IPS-18c (cell line): ENCODE results near the gene SHC3.

Source experiments
- H3K4me3 ChIP-seq: 2 replicates; pipeline ENCODE4 v1.7.0; 2013; ENCODE audit warnings: low read depth, mild to moderate bottlenecking, low read length, moderate library complexity; ENCODE audit not compliant: insufficient read depth
- H3K9me3 ChIP-seq: one replicate; pipeline ENCODE4 v1.6.1; 2013; ENCODE audit warnings: mild to moderate bottlenecking, low read length, moderate library complexity; ENCODE audit not compliant: control insufficient read depth, insufficient read depth

Gene SHC3

DNA sequence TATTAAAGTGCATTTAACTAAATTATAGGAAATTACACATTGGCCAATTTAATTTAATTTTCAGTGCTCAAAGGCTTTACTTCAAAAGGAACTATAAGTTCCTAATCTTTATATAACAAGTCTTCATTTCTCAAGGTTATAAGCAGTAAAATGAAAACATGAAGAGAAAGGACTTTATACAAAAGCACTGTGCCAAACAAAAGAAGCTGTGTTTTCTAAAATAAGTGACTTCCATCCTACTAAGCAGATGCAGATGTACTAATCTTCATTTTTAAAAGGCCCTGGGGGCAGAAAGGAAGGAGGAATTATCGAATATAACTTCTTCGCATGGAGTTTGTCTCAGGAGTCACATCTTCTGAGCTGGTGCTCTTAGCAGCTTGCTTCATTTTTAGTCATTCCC, 81.4 kb downstream of the SHC3 start:
- Histone ChIP-seq H3K4me3 (no peak overlapping the region), H3K9me3 (no peaks in the 10 kb centered on the region)

DNA sequence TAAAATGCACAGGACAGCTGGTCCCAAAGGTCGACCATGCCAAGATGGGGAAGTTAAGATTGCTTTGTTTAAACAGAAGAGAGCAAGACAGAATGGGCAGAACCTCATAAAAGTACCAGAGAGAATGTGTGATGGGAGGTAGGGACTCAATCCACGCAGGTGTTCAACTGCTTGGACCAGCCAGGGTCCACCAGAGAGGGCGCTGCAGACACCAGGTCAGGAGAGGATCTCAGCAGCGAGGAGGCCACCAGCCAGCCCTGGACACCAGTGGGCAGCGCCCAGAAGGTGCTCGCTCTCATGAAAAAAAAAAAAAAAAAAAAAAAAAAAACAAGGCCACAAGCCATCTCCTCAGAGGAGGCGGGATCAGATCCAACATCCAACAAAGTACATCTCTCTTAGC, 81.8 kb downstream of the SHC3 start:
- Histone ChIP-seq H3K9me3 (no peaks in the 10 kb centered on the region), H3K4me3 (no peak overlapping the region)

DNA sequence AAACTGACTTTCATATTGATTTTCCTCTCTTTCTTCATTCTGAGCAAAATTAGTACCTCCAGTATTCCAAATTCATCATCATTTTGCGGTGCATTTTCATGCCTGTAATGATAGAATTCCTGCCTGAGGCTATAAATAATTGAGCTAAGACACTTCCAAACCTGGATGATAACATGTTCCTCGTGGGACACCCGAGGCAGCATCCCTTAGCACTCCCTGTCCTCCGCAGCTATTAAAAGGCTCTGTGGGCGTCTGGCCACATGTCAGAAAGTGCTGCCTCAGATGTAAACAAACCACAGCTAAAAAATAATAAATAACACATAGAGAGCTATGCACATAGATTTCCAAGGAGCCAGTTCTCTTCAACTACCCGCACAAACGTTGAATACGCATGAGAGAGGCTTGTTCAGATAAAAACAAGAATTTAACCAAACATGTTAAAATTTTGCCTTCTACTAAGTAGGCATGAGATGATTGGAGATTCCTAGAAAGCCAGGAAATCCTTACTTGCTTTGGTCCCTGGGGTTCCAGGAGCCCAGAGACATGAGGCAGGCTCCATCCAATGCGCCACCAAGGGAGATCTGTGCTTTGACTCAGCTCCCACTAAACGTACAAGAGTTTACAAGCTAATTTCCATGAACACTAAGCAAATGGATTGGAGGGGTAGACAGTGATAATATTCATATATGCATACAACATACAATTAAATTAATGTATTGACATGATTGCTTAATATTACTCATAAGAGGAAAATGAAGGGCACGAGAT, 82.7 kb downstream of the SHC3 start:
- H3K4me3 ChIP-seq = no peak overlapping the region
- no peaks in the 10 kb centered on the region for H3K9me3 ChIP-seq

DNA sequence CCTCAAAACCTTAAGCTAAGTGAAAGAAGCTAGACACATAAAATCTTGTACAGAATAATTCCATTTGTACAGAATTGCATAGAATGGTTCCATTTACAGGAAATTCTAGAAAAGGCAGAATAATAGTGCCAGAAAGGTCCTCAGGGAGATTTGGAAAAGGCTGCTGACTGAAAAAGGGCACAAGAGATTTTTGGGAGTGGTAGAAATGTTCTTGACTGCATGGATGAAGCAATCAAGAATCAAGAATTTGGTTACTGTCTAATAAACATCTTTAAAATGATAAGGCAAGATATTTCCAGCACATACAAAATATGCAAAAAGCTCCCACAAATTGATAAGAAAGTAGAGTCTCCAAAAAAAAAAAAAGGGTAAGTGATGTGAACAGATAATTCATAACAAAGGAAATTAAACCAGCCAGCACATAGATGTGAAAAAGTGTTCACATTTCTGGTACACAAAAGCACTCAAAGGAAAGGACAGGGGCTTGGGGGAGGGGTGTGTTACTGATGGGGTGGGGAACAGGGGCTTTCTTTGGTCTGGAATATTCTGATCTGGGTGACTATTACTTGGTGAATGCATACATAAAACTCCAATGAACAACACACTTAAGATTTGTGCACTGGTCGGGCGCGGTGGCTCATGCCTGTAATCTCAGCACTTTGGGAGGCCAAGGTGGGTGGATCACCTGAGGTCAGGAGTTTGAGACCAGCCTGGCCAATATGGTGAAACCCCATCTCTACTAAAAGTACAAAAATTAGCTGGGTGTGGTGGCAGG, 85.2 kb downstream of the SHC3 start:
- no peaks in the 10 kb centered on the region for H3K9me3 ChIP-seq
- no peak overlapping the region for H3K4me3 ChIP-seq

DNA sequence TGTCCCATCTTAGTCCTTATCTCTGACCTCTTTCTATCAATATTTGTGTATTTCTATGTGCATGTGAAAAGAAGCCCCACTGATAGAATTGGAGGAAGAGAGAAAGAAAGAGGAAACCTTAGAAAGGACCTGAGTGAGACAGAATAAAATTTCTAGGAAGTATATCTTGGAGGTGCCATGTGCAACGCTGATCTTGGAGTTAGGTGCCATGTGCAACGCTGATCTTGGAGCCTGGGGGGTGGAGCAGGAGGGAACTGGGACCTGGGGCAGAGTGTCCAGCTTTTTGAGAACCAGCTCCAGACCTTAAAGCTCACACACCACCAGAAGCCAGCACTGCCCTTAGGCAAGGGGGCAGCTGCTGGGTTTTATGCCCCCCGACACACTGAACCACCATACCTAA, 89.4 kb downstream of the SHC3 start:
- no peak overlapping the region for H3K4me3 ChIP-seq

DNA sequence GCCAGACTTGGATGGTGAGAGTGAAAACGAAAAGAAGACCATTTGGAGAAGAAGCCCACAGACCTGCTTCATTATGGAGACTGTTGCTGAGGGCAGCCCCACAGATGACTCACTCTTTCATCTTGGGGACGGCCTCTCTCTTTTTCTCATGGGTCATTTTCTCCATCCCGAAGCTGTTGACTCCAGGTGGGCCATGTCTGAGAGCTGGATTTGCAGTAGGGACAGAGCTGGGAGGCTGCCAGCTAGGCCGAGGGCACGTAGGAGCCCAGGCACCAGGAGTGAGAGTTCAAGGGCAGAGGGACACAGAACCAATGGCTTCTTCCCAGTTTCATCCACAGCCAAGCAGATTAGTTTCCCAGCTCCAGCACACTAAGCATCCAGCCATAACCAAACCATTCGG, 95.0 kb downstream of the SHC3 start:
- Histone ChIP-seq H3K4me3 (no peak overlapping the region), H3K9me3 (peaks cover 2% of the 10 kb centered on the region)

More for the DNA sequence above, 89.4 kb downstream of the SHC3 start:
- no peaks in the 10 kb centered on the region for H3K9me3 ChIP-seq

DNA sequence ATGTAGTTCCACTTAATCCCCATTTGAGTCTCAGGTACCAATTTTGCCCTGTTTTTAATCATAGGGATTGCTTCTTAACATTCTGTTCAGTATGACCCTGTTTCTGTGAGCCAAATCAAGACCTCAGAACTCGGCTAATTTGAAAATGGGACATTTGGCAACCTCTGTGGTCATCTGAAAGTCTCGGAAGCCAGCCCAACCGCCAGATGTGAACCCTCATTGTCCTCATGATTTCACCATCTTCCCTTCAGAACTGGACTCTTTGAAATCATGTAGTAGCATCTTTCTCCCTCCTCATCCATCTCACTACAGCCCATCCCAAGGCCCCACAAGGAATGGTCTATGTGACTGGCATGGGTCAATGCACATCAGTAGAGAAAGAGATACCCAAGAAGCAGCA, 98.4 kb downstream of the SHC3 start:
- Histone ChIP-seq H3K4me3 (no peak overlapping the region), H3K9me3 (peaks cover 2% of the 10 kb centered on the region)

DNA sequence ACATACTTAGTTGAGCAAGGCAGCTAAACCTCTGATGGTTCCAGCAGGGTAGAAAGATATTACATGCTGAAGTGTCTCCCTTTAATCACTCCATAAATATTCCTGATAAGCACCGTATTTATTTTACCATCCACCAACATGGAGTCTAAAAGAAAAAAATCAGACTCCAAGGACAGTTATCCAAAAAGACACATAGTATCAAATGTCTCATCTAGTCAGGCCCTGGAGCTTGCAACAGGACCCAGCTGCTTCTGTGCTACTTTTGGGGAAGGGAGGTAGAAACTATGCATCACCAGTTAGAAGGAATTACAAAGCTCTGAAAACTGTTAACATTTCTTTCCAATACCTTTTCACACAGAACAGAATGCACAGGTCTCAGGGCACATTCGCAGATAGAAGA, 99.2 kb downstream of the SHC3 start:
- H3K4me3 ChIP-seq = no peak overlapping the region

DNA sequence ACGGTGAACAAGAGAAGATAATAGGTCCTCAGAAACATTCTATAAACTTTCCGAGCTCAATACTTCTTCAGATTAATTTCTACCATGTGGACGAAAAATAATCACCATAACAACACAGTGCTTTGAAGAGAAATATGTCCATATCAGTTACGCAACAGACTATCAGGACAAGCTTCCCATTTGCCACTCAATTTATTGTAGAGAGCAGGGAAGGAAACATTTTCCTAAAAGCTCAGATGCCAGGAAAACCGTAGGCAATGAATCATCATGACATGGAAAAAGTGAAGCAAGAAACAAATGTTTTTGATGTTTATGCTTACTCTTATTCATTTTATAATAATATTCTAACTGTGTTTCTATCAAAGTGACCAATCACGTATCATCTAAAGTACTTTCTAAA, 99.8 kb downstream of the SHC3 start:
- Histone ChIP-seq H3K4me3 (no peak overlapping the region), H3K9me3 (peaks cover 2% of the 10 kb centered on the region)

More for the DNA sequence above, 99.2 kb downstream of the SHC3 start:
- peaks cover 2% of the 10 kb centered on the region for H3K9me3 ChIP-seq

DNA sequence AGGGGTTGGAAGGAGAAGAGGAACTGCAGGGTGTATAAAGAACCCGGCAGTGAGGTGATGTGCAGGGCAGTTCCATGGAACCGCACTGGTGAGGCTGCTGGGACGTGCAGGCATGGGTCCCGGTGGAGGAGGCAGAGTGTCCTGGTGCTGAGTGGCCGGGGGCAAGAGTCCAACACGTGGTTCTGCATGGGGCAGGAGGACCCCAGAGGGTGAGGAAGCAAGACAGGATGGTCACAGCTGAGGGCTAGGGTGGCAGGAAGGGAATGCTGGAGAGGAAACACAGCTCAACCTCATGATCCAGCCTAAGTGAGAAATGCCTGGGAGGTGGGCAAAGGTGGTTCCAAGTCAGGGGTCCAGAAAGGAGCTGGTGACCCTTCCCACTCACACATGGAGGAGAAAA, 100.2 kb downstream of the SHC3 start:
- H3K4me3 ChIP-seq = no peak overlapping the region
- peaks cover 2% of the 10 kb centered on the region for H3K9me3 ChIP-seq

DNA sequence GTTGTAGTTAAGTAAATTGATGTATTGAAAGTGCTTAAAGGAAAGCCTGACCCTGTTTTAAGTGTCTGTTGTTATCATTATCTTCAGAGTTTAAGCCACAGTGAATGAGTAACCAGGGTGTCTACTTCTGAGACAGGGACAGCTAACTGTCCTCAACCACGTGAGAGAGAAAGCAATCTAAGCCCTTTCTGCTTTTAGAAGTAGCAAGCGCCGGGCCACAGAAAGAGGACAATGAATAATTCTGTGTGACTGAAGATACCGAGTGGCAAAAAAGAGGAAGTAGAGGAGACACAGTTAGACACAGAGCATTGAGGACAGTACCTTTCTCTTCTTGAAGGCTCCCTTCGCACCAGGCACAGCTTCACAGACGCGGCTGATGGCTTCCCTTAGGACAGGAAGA, 101.1 kb downstream of the SHC3 start:
- Histone ChIP-seq H3K9me3 (peaks cover 2% of the 10 kb centered on the region), H3K4me3 (no peak overlapping the region)

DNA sequence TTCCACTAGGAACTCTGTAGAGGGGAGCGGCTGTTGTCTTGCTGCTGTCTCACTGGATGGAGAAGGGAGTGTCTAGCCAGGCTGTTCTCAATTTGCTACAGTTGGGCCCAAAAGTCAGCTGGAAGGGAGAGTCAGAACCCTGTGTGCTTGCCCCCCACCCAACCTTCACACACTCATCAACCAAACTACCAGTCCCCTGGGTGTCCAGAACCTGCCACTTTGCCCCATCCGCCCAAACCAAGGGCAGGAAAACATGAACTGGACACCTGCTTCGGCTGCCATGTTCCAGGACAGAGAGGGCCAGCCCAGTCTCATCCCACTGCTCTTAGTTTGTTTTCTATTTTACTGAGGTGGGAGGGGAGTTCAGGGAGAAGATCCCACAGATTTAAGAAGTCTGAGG, 105.2 kb downstream of the SHC3 start:
- H3K9me3 ChIP-seq = no peaks in the 10 kb centered on the region
- no peak overlapping the region for H3K4me3 ChIP-seq

DNA sequence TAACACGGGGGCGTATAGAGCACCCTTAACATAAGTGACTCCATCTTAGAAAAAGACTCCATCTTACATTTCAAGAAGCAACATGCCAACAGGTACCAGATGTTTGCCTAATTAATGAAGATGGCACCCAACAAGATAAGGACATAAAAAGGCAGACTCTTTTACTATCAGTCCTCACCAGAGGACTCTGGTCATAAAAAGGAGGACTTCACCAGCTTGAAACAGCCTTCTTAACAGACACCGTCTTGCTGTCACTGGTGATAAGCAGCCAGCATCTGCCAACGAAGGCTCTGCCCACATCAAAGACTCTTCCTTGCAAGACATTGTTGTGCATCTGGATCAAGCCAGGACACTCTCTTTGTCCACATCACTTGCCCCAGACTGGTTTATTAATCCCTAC, 107.0 kb downstream of the SHC3 start:
- no peak overlapping the region for H3K4me3 ChIP-seq
- H3K9me3 ChIP-seq = no peaks in the 10 kb centered on the region

DNA sequence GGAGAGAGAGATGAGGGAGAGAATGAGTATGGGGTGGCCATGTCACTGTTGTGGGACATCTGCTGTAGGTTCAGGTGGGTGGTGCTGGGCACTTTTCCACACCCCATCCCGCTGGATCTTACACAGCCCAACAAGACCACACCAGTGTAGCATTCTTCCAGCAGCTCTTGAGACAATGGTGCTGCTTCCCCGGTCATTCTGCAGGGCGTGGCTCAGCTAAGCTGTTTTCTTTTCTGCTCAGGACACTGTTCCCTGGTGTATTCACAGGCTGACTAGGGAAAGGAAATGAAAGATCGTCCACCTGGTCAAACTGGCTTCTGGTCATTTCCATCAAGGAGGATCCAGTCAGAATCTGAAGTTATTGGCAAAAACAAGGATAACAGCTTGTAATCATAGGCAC, 111.8 kb downstream of the SHC3 start:
- H3K9me3 ChIP-seq = no peaks in the 10 kb centered on the region
- H3K4me3 ChIP-seq = no peak overlapping the region

DNA sequence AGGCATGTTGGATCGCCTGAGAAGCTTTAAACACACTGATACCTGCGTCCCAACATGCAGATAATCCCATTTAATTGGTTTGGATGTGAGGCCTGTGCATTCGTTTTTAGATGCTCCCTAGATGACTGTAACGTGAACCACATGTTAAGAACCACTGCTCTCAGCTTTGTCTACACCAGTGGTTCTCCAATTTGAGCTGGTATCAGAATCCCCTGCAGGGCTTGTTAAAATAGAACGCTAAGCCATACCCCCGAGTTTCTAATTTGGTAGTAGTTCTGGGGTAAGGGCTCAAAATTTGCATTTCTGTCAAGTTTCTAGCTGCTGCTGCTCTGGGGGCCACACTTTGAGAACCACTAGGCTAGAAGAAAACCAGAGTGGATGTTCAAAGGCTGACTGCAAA, 112.7 kb downstream of the SHC3 start:
- no peak overlapping the region for H3K4me3 ChIP-seq
- no peaks in the 10 kb centered on the region for H3K9me3 ChIP-seq

DNA sequence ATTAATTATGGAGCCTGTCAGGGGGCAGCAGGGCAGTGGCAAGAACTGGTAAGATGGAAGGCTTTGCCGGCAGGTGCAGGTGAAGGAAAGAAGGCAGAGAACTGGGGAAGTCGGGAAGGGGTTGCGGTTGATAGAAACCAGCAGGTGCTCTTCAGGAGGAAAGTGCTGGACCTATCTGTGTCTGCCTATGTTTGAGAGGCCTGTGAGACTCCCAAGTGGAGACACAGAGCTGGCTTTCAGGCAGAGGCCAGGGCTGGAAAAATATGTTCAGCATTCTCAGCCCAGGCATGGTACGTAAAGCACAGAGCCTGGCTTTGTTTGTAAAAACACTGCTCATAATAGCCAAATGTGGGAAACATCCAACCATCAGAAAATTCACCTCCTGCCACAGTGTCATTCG, 117.8 kb downstream of the SHC3 start:
- Histone ChIP-seq H3K9me3 (peaks cover 5% of the 10 kb centered on the region), H3K4me3 (no peak overlapping the region)

DNA sequence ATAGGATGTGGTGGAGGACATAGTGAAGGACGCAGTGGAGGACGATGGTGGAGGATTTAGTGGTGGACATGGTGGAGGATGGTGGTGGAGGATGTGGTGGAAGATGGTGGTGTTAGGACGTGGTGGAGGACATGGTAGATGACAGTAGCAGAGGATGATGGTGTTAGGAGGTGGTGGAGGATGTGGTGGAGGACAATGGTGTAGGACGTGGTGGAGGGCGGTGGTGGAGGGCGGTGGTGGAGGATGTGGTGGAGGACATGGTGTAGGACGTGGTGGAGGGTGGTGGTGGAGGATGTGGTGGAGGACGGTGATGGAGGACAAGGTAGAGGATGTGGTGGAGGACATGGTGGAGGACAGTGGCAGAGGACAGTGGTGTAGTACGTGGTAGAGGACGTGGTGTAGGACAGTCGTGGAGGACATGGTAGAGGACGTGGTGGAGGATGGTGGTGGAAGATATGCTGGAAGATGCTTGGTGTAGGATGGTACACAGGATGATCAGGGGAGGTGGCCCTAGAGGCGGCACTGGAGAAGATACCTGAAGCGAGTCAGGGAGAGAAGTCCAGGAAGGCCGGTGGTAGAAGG, 118.6 kb downstream of the SHC3 start:
- H3K9me3 ChIP-seq = peaks cover 5% of the 10 kb centered on the region
- no peak overlapping the region for H3K4me3 ChIP-seq

DNA sequence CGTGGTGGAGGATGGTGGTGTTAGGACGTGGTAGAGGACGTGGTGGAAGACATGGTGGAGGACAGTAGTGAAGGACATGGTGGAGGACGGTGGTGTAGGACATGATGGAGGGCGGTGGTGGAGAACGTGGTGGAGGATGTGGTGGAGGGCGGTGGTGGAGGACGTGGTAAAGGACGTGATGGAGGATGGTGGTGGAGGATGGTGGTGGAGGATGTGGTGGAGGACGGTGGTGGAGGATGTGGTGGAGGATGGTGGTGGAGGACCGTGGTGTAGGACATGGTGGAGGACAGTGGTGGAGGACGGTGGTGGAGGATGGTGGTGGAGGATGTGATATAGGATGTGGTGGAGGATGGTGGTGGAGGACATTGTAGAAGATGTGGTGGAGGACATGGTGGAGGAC, 119.7 kb downstream of the SHC3 start:
- H3K9me3 ChIP-seq = peaks cover 5% of the 10 kb centered on the region
- H3K4me3 ChIP-seq = no peak overlapping the region
